HG02970 (cell line): Measurements from ENCODE around the gene IRS2.
"Not testable (repeated sequence)": the region's sequence is repeated elsewhere in the genome, so short reads cannot be mapped to it uniquely, and the experiment has no call there.

Source experiments
- ATAC-seq: cut with Tn5 transposase; IDR thresholded peaks from one replicate; pipeline ENCODE4 v1.9.1; 2021; ENCODE audit warnings: mild to moderate bottlenecking, moderate library complexity, moderate number of reproducible peaks; ENCODE audit not compliant: unreplicated experiment, low FRiP score

Gene IRS2

DNA sequence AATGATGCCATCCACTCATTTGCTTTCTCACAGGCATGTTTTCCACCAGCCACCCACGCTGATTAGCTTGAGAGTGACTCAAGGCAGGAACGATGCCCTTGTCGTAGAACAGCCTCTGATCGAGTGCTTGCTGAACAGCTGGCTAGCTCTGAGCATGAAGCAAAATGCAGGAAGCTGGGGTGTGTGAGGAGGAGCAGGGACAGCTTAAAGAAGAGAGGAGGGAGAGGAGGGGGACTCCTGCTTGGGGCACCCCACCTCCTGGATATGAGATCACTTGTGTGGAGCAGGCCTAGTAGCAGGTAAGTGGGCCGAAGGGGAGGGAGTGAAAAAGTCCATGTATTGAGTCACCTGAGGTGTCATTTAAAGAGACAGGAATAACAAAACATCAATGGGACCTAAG is 48.8 kb downstream of the IRS2 start:
- ATAC-seq, result no peak

GRCh38 chr13:109737046-109737573 is 49.3 kb downstream of the IRS2 start:
- ATAC-seq, result no peak

DNA sequence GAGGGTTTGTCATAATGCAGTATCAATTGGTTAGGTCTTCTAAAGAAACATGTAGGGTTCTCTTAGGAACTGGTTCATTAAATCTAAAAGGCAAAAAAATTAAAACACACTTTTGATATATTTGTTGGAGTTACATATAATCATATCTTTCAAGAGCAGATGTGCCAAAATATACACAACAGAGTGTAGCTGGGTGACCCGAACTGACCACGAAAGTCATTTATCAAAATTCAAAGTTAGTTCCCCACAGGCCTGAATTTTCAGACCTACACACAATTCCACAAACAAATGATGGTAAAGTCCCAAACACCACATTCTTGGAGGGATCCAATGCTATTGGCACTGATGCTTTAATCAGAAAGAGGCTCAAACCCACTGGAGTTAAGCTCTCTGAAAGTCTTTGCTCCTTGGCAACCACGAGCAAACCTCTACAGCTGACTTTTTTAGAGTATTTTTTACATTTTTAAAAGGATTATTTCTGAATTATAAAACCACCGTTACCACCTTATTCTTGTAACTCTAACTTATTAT is 50.9 kb downstream of the IRS2 start:
- ATAC-seq, result no peak

GRCh38 chr13:109734002-109734785 is 52.2 kb downstream of the IRS2 start:
- ATAC-seq, result no peak

GRCh38 chr13:109733550-109733949 is 52.8 kb downstream of the IRS2 start:
- no peak for ATAC-seq

DNA sequence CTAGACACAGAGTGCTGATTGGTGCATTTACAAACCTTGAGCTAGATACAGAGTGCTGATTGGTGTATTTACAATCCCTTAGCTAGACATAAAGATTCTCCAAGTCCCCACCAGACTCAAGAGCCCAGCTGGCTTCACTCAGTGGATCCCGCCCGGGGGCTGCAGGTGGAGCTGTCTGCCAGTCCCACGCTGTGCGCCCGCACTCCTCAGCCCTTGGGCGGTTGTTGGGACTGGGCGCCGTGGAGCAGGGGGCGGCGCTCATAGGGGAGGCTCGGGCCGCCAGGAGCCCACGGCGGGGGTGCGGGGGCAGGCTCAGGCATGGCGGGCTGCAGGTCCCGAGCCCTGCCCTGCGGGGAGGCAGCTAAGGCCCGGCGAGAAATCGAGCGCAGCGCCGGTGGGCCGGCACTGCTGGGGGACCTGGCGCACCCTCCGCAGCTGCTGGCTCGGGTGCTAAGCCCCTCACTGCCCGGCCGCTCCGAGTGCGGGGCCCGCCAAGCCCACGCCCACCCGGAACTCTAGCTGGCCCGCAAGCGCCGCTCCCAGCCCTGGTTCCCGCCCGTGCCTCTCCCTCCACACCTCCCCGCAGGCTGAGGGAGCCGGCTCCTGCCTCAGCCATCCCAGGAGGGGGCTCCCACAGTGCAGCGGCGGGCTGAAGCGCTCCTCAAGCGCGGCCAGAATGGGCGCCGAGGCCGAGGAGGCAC is 53.8 kb downstream of the IRS2 start:
- ATAC-seq, result not testable (repeated sequence)

DNA sequence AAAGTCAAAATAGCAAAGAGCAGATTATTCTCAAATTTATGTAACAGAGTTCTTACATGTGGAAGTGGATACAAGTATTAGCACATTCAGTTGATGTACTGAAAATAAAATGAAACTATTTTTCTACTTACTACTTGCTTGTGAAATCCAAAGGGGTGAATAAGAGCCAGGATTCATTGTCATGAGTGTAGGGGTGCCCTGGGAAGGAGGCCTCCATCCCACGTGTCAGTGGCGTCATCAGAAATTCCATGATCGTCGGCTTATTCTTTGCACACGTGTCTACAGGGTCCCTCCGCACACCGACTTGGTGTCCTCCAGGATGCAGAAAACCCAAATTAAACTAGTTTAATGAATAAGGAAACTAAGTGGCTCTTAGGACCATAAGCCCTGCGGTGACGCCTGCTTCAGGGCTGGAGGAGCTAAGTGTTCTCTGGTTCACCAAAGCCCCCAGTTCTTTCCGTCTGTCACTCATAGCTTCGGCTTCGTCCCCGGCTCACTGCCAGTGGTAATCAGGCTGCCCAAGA is 55.5 kb downstream of the IRS2 start:
- ATAC-seq, result no peak

DNA sequence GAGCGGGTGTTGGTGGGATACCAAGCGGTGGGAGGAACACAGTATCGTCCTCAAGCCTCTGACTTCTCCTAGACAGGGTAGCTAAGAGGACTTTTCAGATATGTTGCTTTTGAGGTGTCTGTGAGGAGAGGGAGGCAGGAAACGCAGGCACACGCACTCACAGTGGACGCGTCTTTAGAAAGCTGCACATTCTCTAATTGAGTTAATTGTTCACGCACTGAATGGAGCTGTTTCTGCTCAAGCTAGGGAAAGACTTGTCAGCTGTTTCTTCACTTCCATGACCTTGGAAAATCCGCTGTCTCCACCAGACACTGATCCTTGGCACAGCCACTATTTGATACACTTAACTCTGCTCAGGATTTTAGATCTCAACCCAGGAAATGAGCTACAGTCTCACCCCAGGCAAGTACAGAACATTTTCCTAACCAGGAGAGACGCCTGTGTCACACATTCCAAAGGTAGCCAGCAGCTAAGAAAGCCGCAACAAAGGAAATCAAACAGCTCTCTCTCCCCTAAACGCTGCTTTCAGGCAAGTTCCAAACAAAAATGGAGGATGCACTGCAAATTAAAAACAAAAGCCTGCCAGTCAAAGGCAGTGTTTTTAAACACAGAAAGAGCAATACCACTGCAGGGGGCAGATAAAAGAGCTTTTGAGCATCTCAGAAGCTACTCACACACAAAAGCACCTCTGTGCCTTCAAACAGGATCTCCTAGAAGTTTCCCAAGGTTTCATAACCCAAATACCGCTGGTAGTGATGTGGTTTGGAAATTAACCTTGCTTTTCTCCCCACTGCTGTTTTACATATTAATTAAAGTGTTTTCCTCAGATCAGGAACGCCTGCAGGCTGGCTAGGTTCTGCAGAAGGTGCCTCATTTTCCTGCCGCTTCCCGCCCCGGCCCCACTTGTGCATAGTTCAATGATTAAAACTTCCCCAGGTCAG is 57.3 kb downstream of the IRS2 start:
- ATAC-seq, result no peak

DNA sequence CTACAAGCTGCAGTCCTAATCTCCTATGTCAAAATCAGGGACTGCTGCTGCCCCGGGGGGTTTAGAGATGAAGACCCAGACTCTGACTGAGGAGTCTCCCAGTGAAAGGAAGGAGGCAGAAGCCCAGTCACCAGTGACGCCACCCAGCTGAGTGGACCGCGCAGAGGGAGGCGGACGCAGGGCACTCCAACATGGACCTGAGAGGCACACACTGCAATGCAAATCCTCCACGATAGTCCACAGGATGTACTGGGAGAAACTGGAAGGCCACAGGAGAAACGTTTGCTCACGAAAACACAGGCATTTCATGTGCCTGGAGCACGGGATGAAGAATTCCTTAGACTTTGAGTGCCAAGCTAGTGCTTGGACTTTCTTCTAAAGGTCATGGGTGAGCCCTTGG is 58.3 kb downstream of the IRS2 start:
- no peak for ATAC-seq

DNA sequence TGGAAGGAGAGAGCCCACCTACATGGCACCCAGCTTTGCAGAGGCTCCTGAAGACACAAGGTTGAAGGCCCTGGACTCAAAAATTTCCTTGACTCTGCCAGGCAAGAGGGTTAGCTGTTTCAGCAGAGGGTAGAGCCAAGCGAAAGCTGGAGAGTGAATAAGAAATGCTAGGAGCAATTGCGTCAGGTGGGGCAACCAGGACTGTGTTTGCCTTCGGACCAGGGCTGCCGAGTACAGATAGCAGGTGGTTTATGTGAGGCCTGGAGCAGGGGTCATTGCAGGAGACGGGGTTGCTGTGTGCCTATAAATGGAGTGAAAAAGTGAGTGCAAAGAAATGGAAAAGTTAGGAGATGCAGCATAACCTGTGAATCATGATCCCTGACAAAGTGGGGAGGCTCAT is 59.1 kb downstream of the IRS2 start:
- no peak for ATAC-seq

DNA sequence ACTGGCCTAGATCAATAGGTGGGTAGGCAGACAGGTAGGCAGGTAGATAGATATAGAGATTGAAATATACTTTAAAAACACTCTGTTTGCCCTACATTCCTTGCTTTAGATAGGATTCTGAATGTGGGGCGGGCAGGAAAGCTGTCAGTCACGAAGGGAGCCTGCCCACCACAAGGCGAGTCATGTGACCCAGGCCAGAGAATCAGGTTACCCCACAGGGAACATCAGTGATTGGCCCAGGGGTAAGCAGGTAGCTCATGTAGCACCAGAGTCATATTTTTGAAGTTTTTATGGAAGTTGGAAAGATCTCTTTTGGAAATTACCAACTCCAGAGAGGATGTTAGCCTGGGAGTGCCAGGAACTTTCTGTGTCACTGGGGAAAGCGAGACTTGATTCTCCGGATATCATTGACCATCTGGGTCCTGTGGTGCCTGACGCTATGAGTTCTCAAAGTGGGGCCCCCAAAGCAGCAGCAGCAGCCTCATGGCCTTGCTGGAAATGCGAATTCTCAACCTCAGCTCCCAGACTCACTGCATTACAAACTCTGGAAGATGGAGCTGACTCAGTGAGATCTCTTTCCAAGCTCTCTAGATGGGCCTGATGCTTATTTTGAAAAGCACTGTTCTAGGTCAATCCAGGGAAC is 60.3 kb downstream of the IRS2 start:
- ATAC-seq, result no peak

DNA sequence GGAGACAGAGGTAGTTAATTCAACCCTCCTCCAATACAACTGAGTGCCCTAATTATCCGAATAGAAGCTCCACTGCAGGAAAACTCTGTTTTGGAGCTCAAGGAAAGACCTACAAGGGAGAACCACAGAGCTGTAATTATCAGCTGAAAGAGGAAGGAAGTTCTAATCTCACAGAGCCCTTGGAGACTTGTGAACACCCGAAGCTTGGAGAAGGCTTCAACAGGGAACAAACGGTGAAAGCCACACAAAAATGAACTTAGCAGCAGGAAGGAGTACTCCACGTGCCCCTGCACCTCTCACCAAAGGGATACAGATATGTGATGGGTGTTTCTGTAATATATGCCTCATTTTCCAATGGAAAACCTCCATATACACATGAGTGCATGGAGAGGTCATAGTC is 61.1 kb downstream of the IRS2 start:
- ATAC-seq, result no peak

DNA sequence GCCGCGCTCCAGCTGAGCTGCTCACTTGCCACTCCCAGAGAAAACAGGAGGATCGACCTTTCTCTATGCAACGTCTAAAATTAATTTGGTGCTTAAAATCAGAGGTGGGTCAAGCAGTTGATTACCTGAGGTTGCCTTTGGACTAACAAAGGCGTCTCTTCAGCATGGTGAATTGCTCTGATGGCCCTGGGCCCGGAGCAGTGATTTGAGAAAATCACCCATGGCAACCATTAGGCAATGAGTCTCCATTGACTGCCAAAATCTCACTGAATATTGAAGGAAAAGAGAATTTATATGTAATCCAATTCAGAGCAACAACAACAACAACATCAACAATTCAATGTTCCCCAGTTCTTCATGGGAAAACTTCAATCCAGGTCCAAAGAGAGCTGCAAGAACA is 61.8 kb downstream of the IRS2 start:
- no peak for ATAC-seq

DNA sequence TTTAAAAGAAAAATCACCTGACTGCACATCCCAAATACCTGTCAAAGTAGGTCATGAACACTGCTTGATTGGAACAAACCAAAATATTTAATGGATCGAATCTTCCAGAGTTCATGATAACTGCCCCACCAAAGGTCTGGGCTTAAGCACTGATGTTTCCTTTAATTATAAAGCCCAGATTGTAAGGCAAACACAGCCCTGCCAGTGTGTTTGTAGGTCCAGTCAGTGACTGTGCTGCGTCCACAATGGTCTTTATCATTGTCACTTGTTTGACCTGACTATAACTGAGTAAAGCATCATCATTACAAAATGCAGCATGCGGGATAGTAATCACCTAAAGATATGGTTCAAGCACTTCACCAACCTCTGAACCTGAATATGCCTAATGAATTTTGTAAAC is 63.3 kb downstream of the IRS2 start:
- ATAC-seq, result no peak

DNA sequence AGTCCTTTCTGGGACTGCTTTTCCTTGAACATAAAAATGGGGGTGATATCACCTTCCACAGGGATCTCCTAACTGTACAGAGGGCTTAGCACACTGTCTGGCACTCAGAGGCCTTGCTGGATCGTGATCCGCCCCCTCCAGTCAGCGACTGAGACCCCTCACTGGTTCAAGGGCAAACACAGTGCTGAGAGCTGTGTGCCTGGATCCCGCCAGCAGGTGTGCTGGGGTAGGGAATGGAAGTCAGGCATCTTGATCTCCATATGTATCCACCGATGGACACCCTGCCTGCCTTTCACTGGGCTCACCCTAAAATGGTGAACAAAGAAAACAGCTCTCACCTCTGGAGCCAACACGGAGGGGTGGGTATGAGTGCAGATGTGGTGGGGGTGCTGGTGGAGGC is 64.3 kb downstream of the IRS2 start:
- ATAC-seq, result no peak

DNA sequence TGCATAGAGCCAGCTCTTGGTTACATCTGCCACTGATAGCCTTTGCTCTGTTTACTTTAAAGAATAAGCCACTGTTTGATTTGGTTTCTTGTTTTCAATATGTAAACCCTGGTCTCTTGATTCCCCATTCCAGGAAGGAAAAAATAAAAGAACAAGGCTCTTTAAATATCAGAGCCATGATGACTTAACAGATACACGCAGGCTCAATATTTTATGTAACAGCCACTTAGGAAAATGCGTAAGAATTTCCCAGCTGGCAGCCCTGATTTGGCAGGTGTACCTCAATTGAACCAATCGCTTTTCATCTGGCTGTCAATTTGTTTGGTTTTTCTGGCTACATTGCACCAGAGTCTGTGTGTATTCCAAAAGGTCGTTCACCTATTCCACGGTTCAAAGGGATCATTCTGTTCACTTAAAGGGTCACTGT is 65.6 kb downstream of the IRS2 start:
- ATAC-seq, result no peak

GRCh38 chr13:109719962-109720646 is 66.3 kb downstream of the IRS2 start:
- ATAC-seq, result no peak

DNA sequence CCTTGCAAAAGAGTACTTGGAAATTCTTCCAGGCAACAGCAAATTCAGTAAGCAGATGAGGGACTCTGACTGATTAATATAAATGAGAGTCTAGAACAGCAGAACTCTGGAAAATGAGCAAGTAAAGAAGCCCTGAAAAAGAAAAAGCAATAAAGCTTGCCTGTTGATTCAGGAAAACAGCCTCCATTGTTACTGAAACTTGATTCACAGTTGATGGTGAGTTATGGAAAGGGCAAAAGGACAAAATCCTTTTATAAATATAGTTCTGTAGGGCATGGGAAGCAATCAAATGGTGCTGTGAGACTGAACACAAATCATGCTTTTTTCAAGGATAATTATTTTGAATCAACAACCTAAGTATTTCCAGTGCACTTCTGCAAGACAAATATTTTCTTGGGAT is 67.7 kb downstream of the IRS2 start:
- no peak for ATAC-seq

- ATAC-seq, result no peak
Observed at GRCh38 chr13:109717686-109718085, 68.7 kb downstream of the IRS2 start.
